NB4 (cell line): ENCODE measurements around the gene KLC1.

ENCODE experiments used
- CTCF ChIP-seq: IDR thresholded peaks from one replicate; pipeline ENCODE4 v1.5.1; 2012; ENCODE audit warnings: low read depth, low read length
- MAX ChIP-seq: IDR thresholded peaks from 2 replicates; pipeline ENCODE4 v1.6.1; 2011; ENCODE audit warnings: low read depth, low read length
- POLR2A ChIP-seq: IDR thresholded peaks from 2 replicates; pipeline ENCODE4 v1.6.1; 2011; ENCODE audit warnings: mild to moderate bottlenecking; ENCODE audit not compliant: insufficient read length; ENCODE audit errors: extremely low read depth

- TF ChIP-seq CTCF (no peak), POLR2A (no peak), MAX (no peak)
These were observed 65.6 kb downstream of the KLC1 start for GRCh38 chr14:103694572-103695026.
